ENCODE measurements around the gene ZNF724.
"Not testable (repeated sequence)": the region's sequence is repeated elsewhere in the genome, so short reads cannot be mapped to it uniquely, and the experiment has no call there.

Gene ZNF724

DNA sequence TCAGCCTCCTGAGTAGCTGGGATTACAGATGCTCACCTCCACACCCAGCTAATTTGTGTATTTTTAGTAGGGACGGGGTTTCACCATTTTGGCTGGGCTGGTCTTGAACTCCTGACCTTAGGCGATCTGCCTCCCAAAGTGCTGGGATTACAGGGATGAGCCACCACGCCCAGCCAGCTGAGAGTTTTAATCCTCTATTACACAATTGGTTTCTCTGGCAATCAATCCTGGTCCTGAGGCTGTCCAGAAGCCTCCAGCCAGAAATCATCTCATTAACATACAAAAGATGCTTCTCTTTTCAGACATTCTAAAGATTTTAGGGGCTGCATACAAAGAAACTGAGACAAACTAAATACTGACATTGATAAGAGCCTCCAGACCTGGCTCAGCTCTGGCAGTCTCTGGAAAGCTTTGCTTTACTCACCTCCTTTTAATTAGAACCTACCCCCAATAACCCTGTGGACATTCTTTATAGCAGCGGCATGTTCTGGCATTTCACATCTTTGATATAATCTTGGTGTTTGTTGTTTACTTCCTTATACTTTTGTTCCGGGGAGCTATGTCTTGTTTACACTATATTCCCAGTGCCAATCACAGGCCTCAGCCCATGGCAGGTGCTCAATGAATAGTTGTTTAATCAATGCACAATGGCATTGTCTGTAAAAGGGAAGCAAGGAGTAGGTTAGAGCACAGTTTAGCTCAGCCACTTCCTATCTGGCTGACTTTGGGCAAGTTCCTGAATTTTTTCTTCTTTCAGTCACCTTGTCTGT, 4.1 kb upstream of the ZNF724 start:
- TF ChIP-seq, protein P1, sequence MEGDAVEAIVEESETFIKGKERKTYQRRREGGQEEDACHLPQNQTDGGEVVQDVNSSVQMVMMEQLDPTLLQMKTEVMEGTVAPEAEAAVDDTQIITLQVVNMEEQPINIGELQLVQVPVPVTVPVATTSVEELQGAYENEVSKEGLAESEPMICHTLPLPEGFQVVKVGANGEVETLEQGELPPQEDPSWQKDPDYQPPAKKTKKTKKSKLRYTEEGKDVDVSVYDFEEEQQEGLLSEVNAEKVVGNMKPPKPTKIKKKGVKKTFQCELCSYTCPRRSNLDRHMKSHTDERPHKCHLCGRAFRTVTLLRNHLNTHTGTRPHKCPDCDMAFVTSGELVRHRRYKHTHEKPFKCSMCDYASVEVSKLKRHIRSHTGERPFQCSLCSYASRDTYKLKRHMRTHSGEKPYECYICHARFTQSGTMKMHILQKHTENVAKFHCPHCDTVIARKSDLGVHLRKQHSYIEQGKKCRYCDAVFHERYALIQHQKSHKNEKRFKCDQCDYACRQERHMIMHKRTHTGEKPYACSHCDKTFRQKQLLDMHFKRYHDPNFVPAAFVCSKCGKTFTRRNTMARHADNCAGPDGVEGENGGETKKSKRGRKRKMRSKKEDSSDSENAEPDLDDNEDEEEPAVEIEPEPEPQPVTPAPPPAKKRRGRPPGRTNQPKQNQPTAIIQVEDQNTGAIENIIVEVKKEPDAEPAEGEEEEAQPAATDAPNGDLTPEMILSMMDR (IDR thresholded peaks at IDR 0.05; ENCODE audit: insufficient read depth, low read length, missing control alignments), result no peak
- no peak overlapping the region for H3K4me3 ChIP-seq (ENCODE audit: low read depth, low read length)
- ChIA-PET CTCF (no interaction called here), POLR2A (no interaction called here)
- DNase-seq (ENCODE audit: low read depth, low spot score), result no peak

DNA sequence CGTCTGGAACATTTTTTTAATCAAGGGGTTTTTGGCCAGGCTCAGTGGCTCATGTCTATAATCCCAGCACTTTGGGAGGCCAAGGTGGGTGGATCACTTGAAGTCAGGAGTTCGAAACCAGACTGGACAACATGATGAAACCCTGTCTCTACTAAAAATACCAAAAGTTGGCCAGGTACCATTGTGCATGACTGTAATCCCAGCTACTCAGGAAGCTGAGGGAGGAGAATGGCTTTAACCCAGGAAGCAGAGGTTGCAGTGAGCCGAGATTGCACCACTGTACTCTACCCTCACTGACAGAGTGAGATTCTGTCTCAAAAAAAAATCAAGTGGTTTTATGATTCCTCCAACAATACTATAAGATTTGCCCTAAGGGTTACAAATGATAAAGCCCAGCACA, 3.1 kb upstream of the ZNF724 start:
- POLR2A ChIA-PET; CTCF ChIA-PET; DNase-seq (ENCODE audit: low read depth, low spot score); H3K4me3 ChIP-seq (ENCODE audit: low read depth, low read length): not testable (repeated sequence)

DNA sequence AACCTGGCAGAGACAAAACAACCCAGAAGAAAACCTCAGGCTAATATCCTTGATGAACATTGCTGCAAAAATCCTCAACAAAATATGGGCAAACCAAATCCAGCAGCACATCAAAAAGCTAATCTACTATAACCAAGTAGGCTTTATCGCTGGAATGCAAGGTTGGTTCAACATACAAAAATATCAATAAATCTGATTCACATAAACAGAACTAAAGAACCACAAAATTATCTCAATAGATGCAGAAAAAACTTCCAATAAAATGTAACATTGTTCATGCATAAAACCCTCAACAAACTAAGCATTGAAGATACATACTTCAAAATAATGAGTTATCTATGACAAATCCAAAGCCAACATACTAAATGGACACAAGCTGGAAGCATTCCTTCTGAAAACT, 8.8 kb downstream of the ZNF724 start:
- ChIA-PET POLR2A (no interaction called here), CTCF (interaction anchor here (0.6 kb wide), 1 partner anchor 99 kb away, joined by 3 read pairs; no protein-coding TSS in a partner anchor)
- no peak overlapping the region for H3K4me3 ChIP-seq (ENCODE audit: low read depth, low read length)
- DNase-seq (ENCODE audit: low read depth, low spot score), result no peak
- TF ChIP-seq, protein P1 (IDR thresholded peaks at IDR 0.05; ENCODE audit: insufficient read depth, low read length, missing control alignments), result no peak

DNA sequence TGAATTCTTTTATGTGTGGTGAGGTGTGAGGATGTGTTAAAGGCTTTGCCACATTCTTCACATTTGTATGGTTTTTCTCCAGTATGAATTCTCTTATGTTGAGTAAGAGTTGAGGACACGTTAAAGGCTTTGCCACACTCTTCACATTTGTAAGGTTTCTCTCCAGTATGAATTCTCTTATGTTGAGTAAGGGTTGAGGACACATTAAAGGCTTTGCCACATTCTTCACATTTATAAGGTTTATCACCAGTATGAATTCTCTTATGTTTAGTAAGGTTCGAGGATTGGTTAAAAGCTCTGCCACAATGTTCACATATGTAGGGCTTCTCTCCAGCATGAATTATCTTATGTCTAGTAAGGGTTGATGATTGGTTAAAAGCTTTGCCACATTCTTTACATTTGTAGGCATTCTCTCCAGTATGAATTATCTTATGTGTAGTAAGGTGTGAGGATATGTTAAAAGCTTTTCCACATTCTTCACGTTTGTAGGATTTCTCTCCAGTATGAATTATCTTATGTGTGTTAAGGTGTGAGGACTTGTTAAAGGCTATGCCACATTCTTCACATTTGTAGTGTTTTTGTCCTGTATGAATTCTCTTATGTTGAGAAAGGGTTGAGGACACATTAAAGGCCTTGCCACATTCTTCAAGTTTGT, 27.1 kb downstream of the ZNF724 start:
- no peak overlapping the region for H3K4me3 ChIP-seq (ENCODE audit: low read depth, low read length)
- DNase-seq (ENCODE audit: low read depth, low spot score), result no peak
- ChIA-PET POLR2A (no interaction called here), CTCF (no interaction called here)
- TF ChIP-seq, protein P1 (IDR thresholded peaks at IDR 0.05; ENCODE audit: insufficient read depth, low read length, missing control alignments), result no peak

DNA sequence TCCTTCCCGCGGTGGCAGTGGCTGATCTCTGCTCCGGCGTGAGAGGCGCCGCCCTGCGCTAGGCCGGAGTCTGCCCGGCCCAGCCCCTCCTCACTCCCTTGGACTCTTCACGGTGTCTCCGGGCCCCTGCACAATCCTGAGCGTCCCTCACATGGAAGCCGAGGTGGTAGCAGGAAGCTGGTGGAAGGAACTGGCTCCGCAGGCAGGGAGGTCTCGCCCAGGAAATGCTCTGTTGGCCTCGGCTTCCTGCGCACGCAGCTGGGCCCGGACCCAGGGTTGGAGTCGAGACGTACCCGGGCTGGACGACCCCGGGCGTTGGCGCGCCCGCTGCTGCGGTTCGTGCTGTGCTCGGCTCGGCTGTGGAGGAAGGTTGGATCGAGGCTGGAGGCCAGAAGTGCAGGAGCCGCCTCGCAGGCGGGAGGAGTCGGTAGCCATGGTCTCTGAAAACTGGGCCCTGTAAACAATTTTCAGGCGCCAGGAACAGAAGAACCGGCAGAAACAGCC, 46.3 kb downstream of the ZNF724 start:
- no peak overlapping the region for H3K4me3 ChIP-seq (ENCODE audit: low read depth, low read length)
- ChIA-PET CTCF (no interaction called here), POLR2A (no interaction called here)
- TF ChIP-seq, protein P1 (IDR thresholded peaks at IDR 0.05; ENCODE audit: insufficient read depth, low read length, missing control alignments), result no peak
- no peak for DNase-seq (ENCODE audit: low read depth, low spot score)

DNA sequence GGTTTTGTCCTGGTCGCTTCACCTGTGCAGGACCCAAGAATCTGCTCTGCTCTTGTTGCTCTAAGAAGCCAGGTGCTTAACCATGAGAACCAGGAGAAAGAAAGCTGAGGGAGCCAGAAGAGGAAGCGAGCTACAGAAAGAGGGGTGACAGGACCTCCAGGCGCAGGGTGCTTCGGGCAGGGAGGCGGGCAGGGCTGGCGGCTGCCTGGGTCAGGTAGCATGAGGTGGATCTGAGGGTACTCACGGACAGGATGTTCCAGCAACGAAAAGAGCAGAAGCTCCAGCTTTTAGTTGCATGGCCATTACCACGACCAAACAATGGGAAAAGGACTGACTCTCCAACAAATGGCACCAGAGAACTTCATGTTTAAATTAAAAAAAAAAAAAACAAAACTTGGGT, 59.9 kb downstream of the ZNF724 start:
- TF ChIP-seq, protein P1 (IDR thresholded peaks at IDR 0.05; ENCODE audit: insufficient read depth, low read length, missing control alignments), result no peak
- POLR2A ChIA-PET, result no interaction called here
- DNase-seq (ENCODE audit: low read depth, low spot score), result no peak
- no peak overlapping the region for H3K4me3 ChIP-seq (ENCODE audit: low read depth, low read length)
- CTCF ChIA-PET, result no interaction called here

Data from AG04449 (cell line).